Measurements from ENCODE around the gene RARRES2.

DNA sequence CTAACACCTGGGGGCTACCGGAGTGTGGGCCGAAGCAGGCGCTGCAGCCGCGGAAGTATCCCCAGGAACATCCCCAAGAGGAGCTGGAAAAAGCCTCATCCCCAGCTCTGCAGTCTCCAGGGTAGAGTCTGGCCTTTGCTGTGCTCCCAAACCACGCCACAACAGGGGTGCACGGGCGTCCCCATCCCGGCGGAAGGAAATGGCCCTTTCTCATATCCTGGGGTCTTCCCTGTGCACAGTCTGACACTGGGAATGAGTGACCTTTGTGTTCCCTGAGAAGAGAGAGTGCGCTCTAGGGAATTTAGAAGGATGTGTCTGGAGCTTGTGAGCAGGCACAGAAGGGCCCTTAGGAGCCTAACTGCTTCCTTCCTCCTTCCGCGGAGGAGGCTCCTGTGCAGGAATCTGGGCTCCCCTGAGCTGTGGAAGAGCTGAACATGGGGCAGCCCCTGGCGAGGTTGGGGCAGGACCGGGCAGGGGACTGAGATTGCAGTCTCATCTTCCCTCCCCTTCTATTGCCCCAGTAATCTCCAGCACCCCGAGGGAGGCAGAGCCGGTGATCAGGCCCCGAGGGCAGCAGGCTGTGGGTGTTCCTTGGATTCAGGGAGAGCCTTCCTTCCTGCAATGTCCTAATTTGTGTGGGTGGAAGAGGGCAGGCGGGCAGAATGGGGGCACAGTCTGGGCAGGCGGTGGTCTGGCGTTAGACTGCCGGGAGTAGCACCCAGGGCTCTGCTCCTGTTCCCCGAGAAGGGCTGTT is 28.5 kb upstream of the RARRES2 start:
- TF ChIP-seq POLR2A (IDR thresholded peaks at IDR 0.05), result no peak
- TF ChIP-seq, protein P1, sequence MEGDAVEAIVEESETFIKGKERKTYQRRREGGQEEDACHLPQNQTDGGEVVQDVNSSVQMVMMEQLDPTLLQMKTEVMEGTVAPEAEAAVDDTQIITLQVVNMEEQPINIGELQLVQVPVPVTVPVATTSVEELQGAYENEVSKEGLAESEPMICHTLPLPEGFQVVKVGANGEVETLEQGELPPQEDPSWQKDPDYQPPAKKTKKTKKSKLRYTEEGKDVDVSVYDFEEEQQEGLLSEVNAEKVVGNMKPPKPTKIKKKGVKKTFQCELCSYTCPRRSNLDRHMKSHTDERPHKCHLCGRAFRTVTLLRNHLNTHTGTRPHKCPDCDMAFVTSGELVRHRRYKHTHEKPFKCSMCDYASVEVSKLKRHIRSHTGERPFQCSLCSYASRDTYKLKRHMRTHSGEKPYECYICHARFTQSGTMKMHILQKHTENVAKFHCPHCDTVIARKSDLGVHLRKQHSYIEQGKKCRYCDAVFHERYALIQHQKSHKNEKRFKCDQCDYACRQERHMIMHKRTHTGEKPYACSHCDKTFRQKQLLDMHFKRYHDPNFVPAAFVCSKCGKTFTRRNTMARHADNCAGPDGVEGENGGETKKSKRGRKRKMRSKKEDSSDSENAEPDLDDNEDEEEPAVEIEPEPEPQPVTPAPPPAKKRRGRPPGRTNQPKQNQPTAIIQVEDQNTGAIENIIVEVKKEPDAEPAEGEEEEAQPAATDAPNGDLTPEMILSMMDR (IDR thresholded peaks at IDR 0.05), result no peak
- no peak for TF ChIP-seq POLR2AphosphoS5 (IDR thresholded peaks at IDR 0.05)

Measured in suprapubic skin (tissue), 4 donors.